ENCODE data around the gene PPM1H. TPM values are rescaled to one million over a fixed set of nuclear protein-coding genes. Genes with fewer than 3 reads are reported as not detected.

Gene PPM1H
- total RNA-seq, 3 donors from 2014 or later (not counting 1 experiment from before 2014, with no cell fraction given) = 0.18 to 2.1 (median 0.40) TPM

DNA sequence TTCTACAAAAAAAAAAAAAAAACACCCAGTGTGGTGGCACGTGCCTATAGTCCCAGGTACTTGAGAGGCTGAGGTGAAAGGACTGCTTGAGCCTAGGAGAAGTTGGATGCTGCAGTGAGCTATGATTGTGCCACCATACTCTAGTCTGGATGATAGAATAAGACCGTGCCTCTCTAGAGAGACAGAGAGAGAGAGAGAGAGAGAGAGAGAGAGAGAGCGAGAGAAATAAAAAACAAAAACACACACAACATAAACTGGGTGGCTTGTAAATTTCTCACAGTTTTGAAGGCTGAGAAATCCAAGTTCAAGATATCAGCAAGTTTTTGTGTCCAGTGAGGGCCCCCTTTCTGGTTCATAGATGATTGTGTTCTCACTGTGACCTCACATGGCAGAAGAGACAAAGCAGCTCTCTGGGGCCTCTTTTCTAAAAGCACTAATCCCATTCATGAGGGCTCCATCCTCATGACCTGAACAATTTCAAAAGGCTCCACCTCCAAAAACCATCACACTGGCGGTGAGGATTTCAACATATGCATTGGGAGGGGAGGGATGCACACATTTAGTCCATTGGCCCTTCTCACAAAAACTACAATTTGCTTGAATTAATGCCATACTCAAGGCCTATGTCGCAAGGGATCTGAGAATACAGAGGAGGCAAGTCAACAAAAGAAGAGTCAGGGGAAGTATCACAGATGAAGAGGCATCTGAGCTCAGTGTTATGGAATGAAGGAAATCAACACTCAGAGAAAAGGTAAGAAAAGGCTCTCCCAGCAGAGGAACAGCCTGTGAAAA, 94.9 kb downstream of the PPM1H start:
- TF ChIP-seq CTCF (IDR thresholded peaks at IDR 0.05) = no peak
- ATAC-seq (no peak), DNase-seq (no peak)
- H3K36me3 Mint-ChIP-seq = no peaks in the 10 kb centered on the region
- WGBS (ENCODE audit: insufficient coverage) = 92% methylated on average over 2 of the region's 5 CpGs
- H3K9me3 Mint-ChIP-seq = peaks cover 0 to 2% of the 10 kb centered on the region in 2 donors
- Histone ChIP-seq H3K4me3 (ENCODE audit: low read length) (no peak overlapping the region), H3K27ac (ENCODE audit: low read length) (no peak overlapping the region), H3K9me3 (ENCODE audit: control insufficient read depth, insufficient read depth, low read length) (no peaks in the 10 kb centered on the region), H3K4me1 (ENCODE audit: control insufficient read depth, insufficient read depth, low read length) (no peaks in the 10 kb centered on the region), H3K27me3 (ENCODE audit: control insufficient read depth, insufficient read depth, low read length) (no peaks in the 10 kb centered on the region), H3K36me3 (ENCODE audit: control insufficient read depth, insufficient read depth, low read length) (no peaks in the 10 kb centered on the region)
- H3K27ac Mint-ChIP-seq = no peak overlapping the region
- no peaks in the 10 kb centered on the region for H3K4me1 Mint-ChIP-seq
- peaks cover 8 to 10% of the 10 kb centered on the region in 2 donors for H3K27me3 Mint-ChIP-seq (ENCODE audit: low read depth in 2 of 2)
- intact Hi-C loops (cut with micrococcal nuclease) = no loop called here
- H3K4me3 Mint-ChIP-seq = no peak overlapping the region

DNA sequence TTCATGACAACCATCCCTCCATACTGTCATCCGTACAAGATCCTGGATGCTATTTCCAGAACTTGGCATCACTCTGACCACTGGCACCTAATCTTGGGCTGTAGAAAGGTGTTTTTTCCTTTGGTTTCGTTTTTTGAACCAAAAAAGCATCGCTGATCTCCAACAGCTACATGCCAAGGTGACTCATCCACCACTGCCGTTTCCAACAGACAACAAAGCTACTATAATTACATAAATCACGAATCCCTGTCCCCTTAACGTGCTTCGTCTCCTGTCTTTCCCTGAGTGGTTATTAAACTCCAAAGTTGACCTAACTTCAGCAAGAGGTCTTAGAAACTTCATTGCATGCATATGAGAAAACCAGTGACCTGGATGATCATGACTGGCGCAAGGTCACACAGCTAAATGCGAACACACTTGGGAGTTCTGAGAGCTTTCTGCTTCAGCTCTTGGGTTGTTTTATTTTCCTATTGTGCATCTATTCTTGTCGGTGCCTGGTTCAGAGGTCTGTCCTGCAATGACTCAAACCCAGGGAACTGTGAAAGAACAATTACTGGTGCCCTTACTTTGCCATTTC, 99.9 kb downstream of the PPM1H start:
- 85% methylated on average over 10 of the region's 10 CpGs for WGBS (ENCODE audit: insufficient coverage)
- H3K27ac Mint-ChIP-seq = no peak overlapping the region
- no peak for TF ChIP-seq CTCF (IDR thresholded peaks at IDR 0.05)
- Histone ChIP-seq H3K36me3 (ENCODE audit: control insufficient read depth, insufficient read depth, low read length) (no peaks in the 10 kb centered on the region), H3K9me3 (ENCODE audit: control insufficient read depth, insufficient read depth, low read length) (no peaks in the 10 kb centered on the region), H3K27me3 (ENCODE audit: control insufficient read depth, insufficient read depth, low read length) (no peaks in the 10 kb centered on the region), H3K27ac (ENCODE audit: low read length) (no peak overlapping the region), H3K4me3 (ENCODE audit: low read length) (no peak overlapping the region), H3K4me1 (ENCODE audit: control insufficient read depth, insufficient read depth, low read length) (no peaks in the 10 kb centered on the region)
- ATAC-seq = no peak
- H3K4me3 Mint-ChIP-seq = no peak overlapping the region
- DNase-seq = no peak
- peaks cover 0 to 2% of the 10 kb centered on the region in 2 donors for H3K9me3 Mint-ChIP-seq
- intact Hi-C loops (cut with micrococcal nuclease) = no loop called here
- peaks cover 6 to 7% of the 10 kb centered on the region in 2 donors for H3K27me3 Mint-ChIP-seq (ENCODE audit: low read depth in 2 of 2)
- no peaks in the 10 kb centered on the region for H3K36me3 Mint-ChIP-seq
- no peaks in the 10 kb centered on the region for H3K4me1 Mint-ChIP-seq

DNA sequence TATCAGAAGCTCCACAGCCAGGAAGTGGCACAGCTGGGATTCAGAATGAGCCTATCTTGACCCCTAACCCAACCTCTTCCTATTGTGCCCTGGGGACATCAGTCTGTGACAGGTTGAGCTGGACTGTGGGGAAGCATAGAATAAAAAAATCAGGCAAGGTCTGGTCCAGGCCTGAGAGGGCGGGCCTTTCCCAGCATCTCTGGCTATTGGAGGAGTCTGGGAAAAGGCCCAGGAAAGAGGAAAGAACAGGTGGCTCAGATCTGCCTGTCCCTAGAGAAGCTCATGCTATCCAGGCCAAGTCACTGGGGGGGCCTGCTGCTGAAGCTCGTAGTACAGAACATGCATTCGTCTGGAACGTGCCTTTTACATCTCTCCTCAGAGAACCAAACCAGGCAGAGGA, 100.5 kb downstream of the PPM1H start:
- H3K27me3 Mint-ChIP-seq (ENCODE audit: low read depth in 2 of 2) = peaks cover 0 to 7% of the 10 kb centered on the region in 2 donors
- no peak overlapping the region for H3K27ac ChIP-seq (ENCODE audit: low read length)
- H3K27me3 ChIP-seq (ENCODE audit: control insufficient read depth, insufficient read depth, low read length) = no peaks in the 10 kb centered on the region
- ATAC-seq (no peak), DNase-seq (no peak)
- 90% methylated on average over 4 of the region's 4 CpGs for WGBS (ENCODE audit: insufficient coverage)
- H3K4me3 Mint-ChIP-seq = no peak overlapping the region
- no peaks in the 10 kb centered on the region for H3K4me1 Mint-ChIP-seq
- no peaks in the 10 kb centered on the region for H3K36me3 ChIP-seq (ENCODE audit: control insufficient read depth, insufficient read depth, low read length)
- H3K4me1 ChIP-seq (ENCODE audit: control insufficient read depth, insufficient read depth, low read length) = no peaks in the 10 kb centered on the region
- H3K4me3 ChIP-seq (ENCODE audit: low read length) = no peak overlapping the region
- no peak for TF ChIP-seq CTCF (IDR thresholded peaks at IDR 0.05)
- H3K36me3 Mint-ChIP-seq = no peaks in the 10 kb centered on the region
- no peaks in the 10 kb centered on the region for H3K9me3 Mint-ChIP-seq
- no peaks in the 10 kb centered on the region for H3K9me3 ChIP-seq (ENCODE audit: control insufficient read depth, insufficient read depth, low read length)
- H3K27ac Mint-ChIP-seq = no peak overlapping the region
- intact Hi-C loops (cut with micrococcal nuclease) = no loop called here
